K562 (cell line): ENCODE results near the gene SMIM22. TPM values are rescaled to one million over a fixed set of nuclear protein-coding genes. Genes with fewer than 3 reads are reported as not detected.
A peak's percentile ranks its signal among the peaks of the same experiment; 100 is the strongest.

Experiments used
- CHD7 ChIP-seq: fragments of 200-600 bp; sonication (generic); IDR thresholded peaks from one replicate; pipeline ENCODE4 v1.6.1; 2012; ENCODE audit warnings: mild to moderate bottlenecking, low read depth, low read length, inconsistent platforms
- NFE2 ChIP-seq: IDR thresholded peaks from 2 replicates; pipeline ENCODE4 v1.6.1; 2014; ENCODE audit warnings: antibody characterized with exemption, low read depth
- PRDM10 ChIP-seq: fragments of 450-650 bp; IDR thresholded peaks from 2 replicates; pipeline ENCODE4 v1.6.1; 2018; ENCODE audit not compliant: partially characterized antibody
- polyA plus RNA-seq, 8 experiments: library from polyadenylated mRNA; depleted of rRNA in 4 of 8; stranded (reverse) in 5 of 8; unstranded in 3 of 8; fragments of >200 nt; fragmentation: Nextera tagmentation in 2 of 8; fragmentation: Illumina TruSeq in 1 of 8; extraction: Ambion mirVana in 2 of 8; extraction: Trizol in 1 of 8; gene quantifications; 2 replicates each; pipeline versions ENCODE4 v1.2.1 to v1.2.3, GENCODE V29; 2011 to 2014; ENCODE audit warnings: inconsistent platforms in 1 of 8, missing spikeins in 1 of 8
- total RNA-seq, 7 experiments: library from RNA; depleted of rRNA in 6 of 7; stranded (reverse); fragments of >200 nt in 6 of 7; fragmentation: Illumina TruSeq in 2 of 7; extraction: Trizol in 2 of 7; gene quantifications; 2 replicates each; pipeline versions ENCODE4 v1.2.1 to v1.2.3, GENCODE V29; 2011 to 2021; ENCODE audit warnings: low replicate concordance in 1 of 7

The SMIM22 gene
- total and polyA plus RNA-seq, 9 of the 15 experiments (the other 6 are each of a cell fraction or from before 2014, with no cell fraction given) = not detected

- TF ChIP-seq PRDM10 (no peak), NFE2 (peak; percentile 86), CHD7 (no peak)
Observed at GRCh38 chr16:4787068-4787467, 8.1 kb upstream of the SMIM22 start (continued).
